Sigmoid colon (tissue), 7 donors: ENCODE measurements around the gene C6orf62. TPM values are rescaled to one million over a fixed set of nuclear protein-coding genes. Genes with fewer than 3 reads are reported as not detected.
"Not testable (repeated sequence)": the region's sequence is repeated elsewhere in the genome, so short reads cannot be mapped to it uniquely, and the experiment has no call there.

Source experiments
- DNase-seq: peaks from one replicate; pipeline ENCODE4 v3.0.0-alpha.2; 2019
- H3K27ac ChIP-seq, 4 donors: fragments of 200-600 bp; sonication (generic); one replicate each; pipeline ENCODE4 v1.5.1; 2016 to 2019; ENCODE audit warnings: mild to moderate bottlenecking in 1 of 4
- H3K27me3 ChIP-seq, 3 donors: fragments of 200-600 bp; sonication (generic); one replicate each; pipeline ENCODE4 v1.5.1; 2019; ENCODE audit warnings: mild to moderate bottlenecking in 1 of 3
- H3K36me3 ChIP-seq, 4 donors: fragments of 200-600 bp; sonication (generic); one replicate each; pipeline ENCODE4 v1.5.1; 2016 to 2019
- H3K4me1 ChIP-seq, 4 donors: fragments of 200-600 bp; sonication (generic); one replicate each; pipeline ENCODE4 v1.5.1; 2017 to 2019
- H3K4me3 ChIP-seq, 4 donors: fragments of 200-600 bp; sonication (generic); one replicate each; pipeline ENCODE4 v1.5.1; 2017 to 2019; ENCODE audit warnings: mild to moderate bottlenecking in 2 of 4, moderate library complexity in 1 of 4
- H3K9me3 ChIP-seq, 4 donors: fragments of 200-600 bp in 3 of 4; sonication (generic) in 3 of 4; one replicate each; pipeline versions ENCODE4 v1.5.1 to v1.6.1; 2013 to 2019
- CTCF ChIP-seq, 4 experiments: fragments of 450-650 bp in 3 of 4; fragments of 200-600 bp in 1 of 4; IDR thresholded peaks; one replicate each; pipeline ENCODE4 v1.5.1; 2016 to 2019; ENCODE audit warnings: antibody characterized with exemption in 4 of 4, mild to moderate bottlenecking in 3 of 4, moderate library complexity in 2 of 4
- EP300 ChIP-seq, 4 donors: sonication (generic); formaldehyde crosslinking; IDR thresholded peaks; one replicate each; pipeline ENCODE4 v1.6.1; 2017; ENCODE audit warnings: antibody characterized with exemption in 4 of 4
- POLR2A ChIP-seq, 2 donors: fragments of 450-650 bp; IDR thresholded peaks; one replicate each; pipeline ENCODE4 v1.6.1; 2016; ENCODE audit warnings: antibody characterized with exemption in 2 of 2, mild to moderate bottlenecking in 2 of 2, moderate library complexity in 2 of 2
- POLR2AphosphoS5 ChIP-seq, 4 donors: sonication (generic); formaldehyde crosslinking; IDR thresholded peaks; one replicate each; pipeline ENCODE4 v1.6.1; 2017; ENCODE audit warnings: antibody characterized with exemption in 4 of 4
- WGBS, 2 donors: extraction: QIAGEN DNeasy Blood & Tissue Kit; methylation state at CpG; one replicate each; pipeline ENCODE4 v1.1.7; 2013; 5-methylcytosine and 5-hydroxymethylcytosine counted together
- intact Hi-C: fragments of 100-400 bp; cut with DNase I; formaldehyde crosslinking; loops from one replicate; pipeline ENCODE4 v1.15.1; 2023
- polyA plus RNA-seq, 3 donors: library from polyadenylated mRNA; stranded (reverse); fragments of 200-250 nt; gene quantifications; one replicate each; pipeline ENCODE4 v1.2.3, GENCODE V29; 2013
- total RNA-seq, 4 donors: library from RNA; depleted of rRNA; stranded (reverse); fragments of >200 nt; gene quantifications; one replicate each; pipeline ENCODE4 v1.1.0, GENCODE V29; 2016
- donor health status: healthy with polysubstance abuse.
- donor health status: Bipolar disorder and iron deficiency.
- donor health status: healthy.

Gene C6orf62
- total and polyA plus RNA-seq, 7 donors, result 27.0 to 60.9 (median 33.2) TPM

- Histone ChIP-seq H3K4me3 (peak overlapping the region; percentile 49 to 95 (median 90)), H3K4me1 (peaks cover 0 to 38% (median 19%) of the 10 kb centered on the region in 4 donors), H3K9me3 (no peaks in the 10 kb centered on the region), H3K27me3 (no peaks in the 10 kb centered on the region), H3K36me3 (no peaks in the 10 kb centered on the region), H3K27ac (peak overlapping the region; percentile 99 to 100 (median 99))
- TF ChIP-seq POLR2A (IDR thresholded peaks at IDR 0.05) (peak; percentile 82 to 85), EP300 (IDR thresholded peaks at IDR 0.05) (no peak), POLR2AphosphoS5 (IDR thresholded peaks at IDR 0.05) (peak; percentile 93 to 95 (median 94)), CTCF (IDR thresholded peaks at IDR 0.05) (no peak)
- intact Hi-C loops, result loop anchor here (1.0 to 5.0 kb wide), 2 partner anchors 53 to 1241 kb away; partner anchors contain the start of genes GMNN and TRIM38
- DNase-seq, result no peak
- WGBS, 2 donors, result 7% methylated on average over 26 of the region's 26 CpGs
Observed at GRCh38 chr6:24721461-24722215, 2.7 kb upstream of the C6orf62 start.

GRCh38 chr6:24720604-24721460 lies 1.9 kb upstream of the C6orf62 start:
- no peaks in the 10 kb centered on the region for H3K27me3 ChIP-seq
- 0% methylated on average over 60 of the region's 60 CpGs for WGBS, 2 donors
- peaks cover 0 to 46% (median 28%) of the 10 kb centered on the region in 4 donors for H3K4me1 ChIP-seq
- H3K9me3 ChIP-seq, result no peaks in the 10 kb centered on the region
- intact Hi-C loops, result loop anchor here (1.0 to 5.0 kb wide), 3 partner anchors 53 to 1241 kb away; partner anchors contain the start of genes ACOT13, GMNN and TRIM38
- peak; percentile 99 to 100 for TF ChIP-seq POLR2A (IDR thresholded peaks at IDR 0.05)
- TF ChIP-seq POLR2AphosphoS5 (IDR thresholded peaks at IDR 0.05), result peak; percentile 99 to 100 (median 100)
- peak in 1 of 4 donors; percentile 73 for TF ChIP-seq EP300 (IDR thresholded peaks at IDR 0.05)
- TF ChIP-seq CTCF (IDR thresholded peaks at IDR 0.05), result no peak
- DNase-seq, result peak; percentile 100
- H3K36me3 ChIP-seq, result peaks cover 0 to 7% (median 3%) of the 10 kb centered on the region in 4 donors
- H3K4me3 ChIP-seq, result peak overlapping the region; percentile 86 to 95 (median 94)
- H3K27ac ChIP-seq, result peak overlapping the region; percentile 99 to 100 (median 99)

- TF ChIP-seq CTCF (IDR thresholded peaks at IDR 0.05) (peak in 1 of 4 experiments; percentile 19), EP300 (IDR thresholded peaks at IDR 0.05) (no peak)
- 0 to 1% methylated on average over 39 of the region's 39 CpGs for WGBS, 2 donors
- H3K9me3 ChIP-seq, result no peaks in the 10 kb centered on the region
Observed at GRCh38 chr6:24720131-24720603, 1.2 kb upstream of the C6orf62 start.

GRCh38 chr6:24718449-24719124 lies 367 bp downstream of the C6orf62 start:
- H3K4me3 ChIP-seq, result peak overlapping the region; percentile 86 to 95 (median 94)
- DNase-seq, result no peak
- no peaks in the 10 kb centered on the region for H3K9me3 ChIP-seq
- H3K27me3 ChIP-seq, result no peaks in the 10 kb centered on the region
- no peak for TF ChIP-seq POLR2A (IDR thresholded peaks at IDR 0.05)
- H3K4me1 ChIP-seq, result peaks cover 0 to 63% (median 50%) of the 10 kb centered on the region in 4 donors
- peak overlapping the region; percentile 99 to 100 (median 99) for H3K27ac ChIP-seq
- 4 to 19% methylated on average over 8 of the region's 8 CpGs for WGBS, 2 donors
- peaks cover 8 to 29% (median 12%) of the 10 kb centered on the region in 4 donors for H3K36me3 ChIP-seq
- intact Hi-C loops, result loop anchor here (10.0 kb wide), 1 partner anchor 284 kb away; no protein-coding TSS in a partner anchor

More at GRCh38 chr6:24720131-24720603, 1.2 kb upstream of the C6orf62 start:
- H3K4me1 ChIP-seq, result peaks cover 0 to 51% (median 34%) of the 10 kb centered on the region in 4 donors
- peak overlapping the region; percentile 99 to 100 (median 99) for H3K27ac ChIP-seq
- intact Hi-C loops, result loop anchor here (1.0 to 5.0 kb wide), 2 partner anchors 53 to 1242 kb away; partner anchors contain the start of genes ACOT13 and TRIM38
- H3K27me3 ChIP-seq, result no peaks in the 10 kb centered on the region
- H3K4me3 ChIP-seq, result peak overlapping the region; percentile 86 to 95 (median 94)
- peak; percentile 84 for DNase-seq
- H3K36me3 ChIP-seq, result peaks cover 0 to 13% (median 4%) of the 10 kb centered on the region in 4 donors

- H3K9me3 ChIP-seq, DNase-seq, H3K27me3 ChIP-seq: not testable (repeated sequence)
- Histone ChIP-seq H3K4me3 (peak overlapping the region in 3 of 4 donors; percentile 86 to 95 (median 94)), H3K36me3 (peaks cover 8 to 48% (median 23%) of the 10 kb centered on the region in 4 donors), H3K4me1 (peaks cover 0 to 73% (median 63%) of the 10 kb centered on the region in 4 donors), H3K27ac (peak overlapping the region in 2 of 4 donors; percentile 99 to 100)
- WGBS, 2 donors, result 86% methylated on average over 7 of the region's 7 CpGs
- intact Hi-C loops, result loop anchor here (10.0 kb wide), 1 partner anchor 282 kb away; no protein-coding TSS in a partner anchor
Observed at GRCh38 chr6:24716602-24717148, 2.3 kb downstream of the C6orf62 start.
